ENCODE data around the gene CENPN. TPM values are rescaled to one million over a fixed set of nuclear protein-coding genes. Genes with fewer than 3 reads are reported as not detected.

CENPN gene
- polyA plus RNA-seq, 1 experiment, result 23.1 TPM

DNA sequence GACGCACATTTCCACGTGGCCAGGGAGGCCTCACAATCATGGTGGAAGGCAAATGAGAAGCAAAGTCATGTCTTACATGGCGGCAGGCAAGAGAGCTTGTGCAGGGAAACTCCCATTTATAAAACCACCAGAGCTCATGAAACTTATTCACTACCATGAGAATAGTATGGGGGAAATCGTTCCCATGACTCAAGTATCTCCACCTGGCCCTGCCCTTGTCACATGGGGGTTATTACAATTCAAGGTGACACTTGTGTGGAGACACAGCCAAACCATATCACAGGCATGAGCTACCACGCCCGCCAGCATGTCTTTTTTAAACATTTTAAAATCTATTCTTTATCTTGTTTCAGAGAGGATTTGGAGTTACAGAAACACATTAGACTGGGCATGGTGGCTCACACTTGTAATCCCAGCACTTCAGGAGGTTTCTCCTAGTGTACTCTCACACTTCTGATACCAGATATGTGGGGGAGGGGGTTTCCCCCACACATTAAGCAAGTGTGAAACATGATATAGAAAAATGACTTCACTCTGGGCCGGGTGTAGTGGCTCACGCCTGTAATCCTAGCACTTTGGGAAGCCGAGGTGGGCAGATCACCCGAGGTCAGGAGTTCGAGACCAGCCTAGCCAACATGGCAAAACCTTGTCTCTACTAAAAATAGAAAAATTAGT is 23.1 kb downstream of the CENPN start:
- no peaks in the 10 kb centered on the region for H3K9me3 ChIP-seq (ENCODE audit: control insufficient read depth, insufficient read depth, low read length)
- POLR2A ChIA-PET, result no interaction called here
- CTCF ChIA-PET, result interaction anchor here (1.1 to 2.8 kb wide), 3 partner anchors 16 to 175 kb away, joined by 4 to 10 read pairs (median 4); no protein-coding TSS in a partner anchor
- no peak overlapping the region for H3K4me3 ChIP-seq (ENCODE audit: low read depth, low read length)
- H3K27me3 ChIP-seq (ENCODE audit: control insufficient read depth, insufficient read depth, low read length), result no peaks in the 10 kb centered on the region
- no peak for DNase-seq (ENCODE audit: low read depth, low spot score)
- TF ChIP-seq CTCF (IDR thresholded peaks at IDR 0.05; ENCODE audit: low read depth, low read length), result no peak
- no peak overlapping the region for H3K27ac ChIP-seq (ENCODE audit: low read depth, low read length)

DNA sequence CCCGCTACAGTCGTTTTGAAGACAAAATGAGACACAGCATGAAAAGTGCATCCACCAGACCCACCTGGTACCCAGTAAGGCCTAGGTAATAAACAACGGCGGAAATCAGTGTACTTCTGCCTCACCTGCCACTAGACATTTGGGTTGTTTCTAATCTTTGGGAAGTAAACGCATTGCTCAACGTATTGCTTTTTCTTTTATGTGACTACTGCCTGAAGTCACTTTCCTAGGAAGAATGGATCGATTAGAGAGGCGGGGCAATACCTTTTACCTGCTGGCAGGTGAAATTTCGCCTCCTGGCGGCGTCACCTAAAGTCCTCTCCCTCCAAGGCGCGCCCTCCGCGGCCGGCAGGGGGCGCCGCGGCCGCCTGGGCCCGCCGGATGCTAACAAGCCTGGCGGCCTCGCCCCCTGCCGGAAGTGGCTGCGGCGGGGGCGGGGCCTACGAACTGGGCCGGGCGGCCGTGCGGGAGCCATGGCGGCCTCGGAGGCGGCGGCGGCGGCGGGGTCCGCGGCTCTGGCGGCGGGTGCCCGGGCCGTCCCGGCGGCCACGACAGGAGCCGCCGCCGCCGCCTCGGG is 28.5 kb downstream of the CENPN start, which contains the start of gene ATMIN:
ATMIN (plus strand) TSS at position 445 of the 577 bp plus-strand sequence; CDS start at position 474, 29 bp downstream.
- Histone ChIP-seq H3K9me3 (ENCODE audit: control insufficient read depth, insufficient read depth, low read length) (no peaks in the 10 kb centered on the region), H3K4me3 (ENCODE audit: low read depth, low read length) (peak within 1 kb of the TSS; percentile 74), H3K27me3 (ENCODE audit: control insufficient read depth, insufficient read depth, low read length) (no peaks in the 10 kb centered on the region), H3K27ac (ENCODE audit: low read depth, low read length) (peak within 1 kb of the TSS; percentile 47)
- peak; percentile 95 for TF ChIP-seq CTCF (IDR thresholded peaks at IDR 0.05; ENCODE audit: low read depth, low read length)
- peak; percentile 36 for DNase-seq (ENCODE audit: low read depth, low spot score)
- CTCF ChIA-PET, result interaction anchor here (0.6 to 6.0 kb wide), 52 partner anchors 9 to 1858 kb away, joined by 3 to 47 read pairs (median 4); partner anchors contain the start of gene C16orf46
- POLR2A ChIA-PET, result no interaction called here

DNA sequence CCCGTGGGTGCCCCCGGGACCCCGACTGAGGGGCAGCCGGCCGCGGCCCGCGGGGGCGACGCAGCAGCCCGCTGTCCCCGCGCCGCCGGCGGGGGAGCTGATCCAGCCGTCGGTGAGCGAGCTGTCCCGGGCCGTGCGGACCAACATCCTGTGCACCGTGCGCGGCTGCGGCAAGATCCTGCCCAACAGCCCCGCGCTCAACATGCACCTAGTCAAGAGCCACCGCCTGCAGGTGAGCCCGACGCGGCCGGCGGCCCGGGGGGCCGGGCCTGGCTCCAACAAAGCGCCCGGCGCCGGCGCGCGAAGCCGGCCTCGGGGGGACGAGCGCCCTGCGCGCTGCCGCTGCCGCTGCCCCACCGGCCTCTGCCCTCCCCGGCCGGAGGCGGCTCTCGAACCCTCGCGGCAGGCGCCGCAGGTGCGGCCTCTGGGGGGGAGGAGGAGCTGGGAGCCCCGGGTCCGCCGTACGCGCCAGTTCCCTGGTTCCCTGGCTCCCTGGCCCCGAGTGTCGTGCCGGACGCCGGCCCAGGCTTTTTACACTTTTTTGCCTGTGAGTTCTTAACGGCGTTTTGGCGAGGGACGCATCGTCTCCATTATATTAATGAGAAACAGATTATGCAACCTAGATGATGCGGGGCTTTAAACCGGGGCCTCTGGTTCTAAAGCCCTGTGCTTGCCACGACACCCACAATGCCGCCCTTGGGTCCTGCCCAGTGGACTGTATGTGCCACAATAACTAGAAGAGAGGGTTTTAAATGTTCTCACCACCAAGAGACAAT is 29.1 kb downstream of the CENPN start:
- DNase-seq (ENCODE audit: low read depth, low spot score), result no peak
- H3K4me3 ChIP-seq (ENCODE audit: low read depth, low read length), result peak overlapping the region; percentile 74
- no peaks in the 10 kb centered on the region for H3K9me3 ChIP-seq (ENCODE audit: control insufficient read depth, insufficient read depth, low read length)
- H3K27me3 ChIP-seq (ENCODE audit: control insufficient read depth, insufficient read depth, low read length), result no peaks in the 10 kb centered on the region
- H3K27ac ChIP-seq (ENCODE audit: low read depth, low read length), result peak overlapping the region; percentile 47
- ChIA-PET POLR2A (interaction anchor here (0.6 kb wide), 1 partner anchor 106 kb away, joined by 3 read pairs; no protein-coding TSS in a partner anchor), CTCF (interaction anchor here (0.6 to 6.0 kb wide), 51 partner anchors 9 to 1858 kb away, joined by 3 to 47 read pairs (median 4); partner anchors contain the start of gene C16orf46)
- TF ChIP-seq CTCF (IDR thresholded peaks at IDR 0.05; ENCODE audit: low read depth, low read length), result no peak

DNA sequence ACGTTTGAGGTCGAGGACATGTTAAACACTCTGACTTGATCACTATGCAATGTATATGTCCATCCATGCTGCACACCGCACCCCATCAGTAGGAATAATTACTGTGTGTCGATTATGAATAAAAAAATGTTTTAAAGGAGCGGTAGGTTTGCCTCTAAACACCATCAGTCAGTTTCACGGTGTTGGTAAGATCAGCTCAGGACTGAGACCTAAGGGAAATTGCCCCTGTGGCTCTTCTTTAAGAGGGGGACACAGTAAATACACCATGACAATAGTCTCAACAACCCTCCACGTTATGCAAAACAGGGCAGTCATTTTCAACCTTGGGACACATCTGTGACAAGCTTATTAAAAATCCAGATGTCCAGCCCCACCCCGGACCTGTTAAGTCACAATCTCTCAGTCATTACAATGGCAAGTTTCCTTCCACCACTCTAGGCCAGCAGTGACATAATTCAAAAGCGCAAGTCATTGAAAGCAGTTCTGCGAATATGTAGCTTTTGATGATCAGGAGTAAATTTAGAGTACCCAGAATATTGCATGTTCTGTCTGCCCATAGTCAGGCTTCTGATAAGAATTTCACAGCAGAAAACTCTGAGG is 29.8 kb downstream of the CENPN start:
- Histone ChIP-seq H3K27ac (ENCODE audit: low read depth, low read length) (no peak overlapping the region), H3K9me3 (ENCODE audit: control insufficient read depth, insufficient read depth, low read length) (no peaks in the 10 kb centered on the region), H3K4me3 (ENCODE audit: low read depth, low read length) (peak overlapping the region; percentile 74), H3K27me3 (ENCODE audit: control insufficient read depth, insufficient read depth, low read length) (no peaks in the 10 kb centered on the region)
- no peak for DNase-seq (ENCODE audit: low read depth, low spot score)
- ChIA-PET POLR2A (no interaction called here), CTCF (interaction anchor here (0.6 to 6.0 kb wide), 15 partner anchors 8 to 701 kb away, joined by 3 to 47 read pairs (median 6); no protein-coding TSS in a partner anchor)
- TF ChIP-seq CTCF (IDR thresholded peaks at IDR 0.05; ENCODE audit: low read depth, low read length), result no peak

All from AG04450 (cell line).